Activated T-cell treated with anti-CD3 and anti-CD28 coated beads, Interleukin-2, amount 50 U/mL, for 48 hours (primary cell): ENCODE data around the gene IL37.
"Not testable (repeated sequence)": the region's sequence is repeated elsewhere in the genome, so short reads cannot be mapped to it uniquely, and the experiment has no call there.

Experiments used
- DNase-seq, 2 experiments: peaks; one replicate each; pipeline ENCODE4 v3.0.0-alpha.2; 2020

IL37 gene

DNA sequence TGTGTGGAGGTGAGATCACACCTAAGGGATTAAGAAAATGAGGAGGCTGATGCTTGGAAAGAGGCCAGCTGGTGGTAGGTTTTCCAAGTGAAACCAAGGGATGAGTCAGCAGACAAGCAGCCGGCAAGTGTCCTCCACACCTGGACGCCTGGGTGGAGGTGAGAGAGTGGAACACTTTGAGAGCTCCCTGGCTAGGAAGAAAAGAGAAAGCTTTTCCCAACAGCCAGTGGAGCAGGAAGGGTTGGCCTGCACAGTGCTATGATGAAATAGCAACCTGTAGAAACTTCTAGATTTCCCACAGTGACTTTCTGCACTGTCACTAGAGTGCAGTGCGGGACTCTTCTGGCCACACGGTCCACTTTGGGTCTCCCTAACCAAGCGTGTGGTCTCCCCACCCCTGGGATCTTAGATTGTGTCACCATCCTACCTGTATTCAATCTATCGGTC, 19.6 kb upstream of the IL37 start:
- no peak for DNase-seq

DNA sequence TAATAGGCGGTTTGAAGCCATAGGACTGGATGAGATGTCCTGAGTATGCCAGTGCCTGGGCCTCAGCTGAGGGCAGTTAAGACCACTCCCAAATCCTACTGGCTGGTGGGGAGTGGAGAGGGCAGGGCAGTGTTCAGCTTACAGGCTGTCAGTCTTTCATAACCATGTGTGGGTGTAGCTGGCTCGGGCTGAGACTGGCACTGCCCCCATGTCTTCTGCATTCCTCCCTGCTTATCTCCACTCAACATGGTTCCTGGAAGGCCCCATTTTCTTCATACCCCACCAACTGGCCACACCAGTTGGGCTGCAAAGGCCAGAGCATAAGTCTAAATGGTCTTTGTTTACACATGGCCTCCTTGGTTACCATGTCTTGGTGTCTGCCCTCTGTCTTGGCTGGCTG, 17.2 kb upstream of the IL37 start:
- no peak for DNase-seq

DNA sequence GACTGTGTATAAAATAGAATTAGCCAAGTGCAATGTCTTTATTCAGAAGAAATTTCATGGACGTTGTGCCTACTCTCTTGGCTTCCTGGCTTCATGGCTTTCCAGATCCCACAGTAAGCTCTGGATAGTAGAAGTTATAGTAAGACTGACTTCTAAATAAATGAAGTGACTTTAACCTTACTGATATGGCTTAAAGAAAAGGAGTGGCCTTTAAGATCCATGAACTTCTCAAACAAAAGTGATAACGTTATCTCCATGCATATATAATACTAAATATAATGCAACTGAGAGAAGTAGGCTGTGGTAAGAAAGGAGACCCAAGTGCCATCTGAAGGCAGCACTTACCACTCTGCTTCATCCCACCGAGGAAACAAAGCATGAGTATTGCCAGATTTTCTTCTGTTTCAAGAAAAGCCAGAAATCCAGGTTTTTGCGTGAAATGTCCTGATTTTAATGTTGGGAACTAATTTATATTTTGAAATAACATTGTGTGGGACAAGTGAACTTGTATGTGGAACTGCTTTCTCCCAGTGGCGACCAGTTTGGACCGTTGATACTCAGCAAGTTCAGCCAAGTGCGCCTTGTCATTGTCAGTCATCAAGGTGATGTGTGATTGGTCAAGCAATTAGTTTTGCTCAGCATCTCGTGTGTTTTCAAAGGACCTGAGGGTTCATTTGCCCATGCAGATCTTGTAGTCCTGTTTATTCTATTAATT, 13.9 kb upstream of the IL37 start:
- no peak for DNase-seq

DNA sequence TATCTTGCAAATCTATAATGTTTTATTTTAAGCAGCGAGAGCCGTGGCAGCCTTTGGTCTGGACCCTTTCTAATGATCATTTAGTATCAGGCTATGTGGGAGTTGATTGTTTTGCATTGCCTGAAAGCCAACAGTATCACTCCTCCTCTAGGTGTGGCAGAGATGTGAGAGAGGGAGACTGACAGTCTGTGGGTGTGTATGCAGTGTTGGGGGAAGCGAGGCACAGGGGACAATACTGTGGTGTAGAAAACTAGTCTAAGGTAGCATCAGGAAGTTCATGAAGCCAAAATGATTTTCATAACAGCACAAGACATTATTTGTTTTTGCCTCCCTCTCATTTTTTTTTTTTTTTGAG, 13.4 kb upstream of the IL37 start:
- DNase-seq = no peak

DNA sequence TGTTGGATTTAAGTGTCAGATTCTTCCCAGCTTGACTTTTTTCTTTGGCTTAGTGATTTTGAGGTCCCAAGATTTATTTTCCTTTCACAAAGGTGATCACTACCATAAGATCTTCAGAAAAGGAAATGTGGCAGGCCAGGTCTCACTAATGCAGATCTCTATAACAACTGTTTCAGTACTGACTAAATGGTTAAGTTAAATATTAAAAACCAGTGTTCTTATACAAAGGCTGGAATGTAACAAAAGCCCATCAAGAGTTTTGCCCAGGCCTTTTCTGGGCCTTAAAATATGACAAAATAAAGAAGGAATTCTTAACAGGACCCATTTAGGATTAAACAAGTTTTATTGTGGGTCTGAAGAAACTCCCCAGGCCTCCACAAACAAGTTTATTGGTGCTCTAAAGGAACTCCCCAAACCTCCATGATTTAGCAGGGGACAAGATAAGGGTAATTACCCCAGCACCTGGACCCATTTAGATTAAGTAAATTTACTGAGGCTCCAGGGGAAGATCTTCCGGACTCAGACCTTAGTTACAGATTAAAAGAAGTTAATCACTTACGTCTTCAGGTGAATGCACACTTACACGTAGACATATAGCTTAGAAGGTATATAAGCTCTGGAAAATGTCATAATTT, 9.4 kb upstream of the IL37 start:
- not testable (repeated sequence) for DNase-seq

DNA sequence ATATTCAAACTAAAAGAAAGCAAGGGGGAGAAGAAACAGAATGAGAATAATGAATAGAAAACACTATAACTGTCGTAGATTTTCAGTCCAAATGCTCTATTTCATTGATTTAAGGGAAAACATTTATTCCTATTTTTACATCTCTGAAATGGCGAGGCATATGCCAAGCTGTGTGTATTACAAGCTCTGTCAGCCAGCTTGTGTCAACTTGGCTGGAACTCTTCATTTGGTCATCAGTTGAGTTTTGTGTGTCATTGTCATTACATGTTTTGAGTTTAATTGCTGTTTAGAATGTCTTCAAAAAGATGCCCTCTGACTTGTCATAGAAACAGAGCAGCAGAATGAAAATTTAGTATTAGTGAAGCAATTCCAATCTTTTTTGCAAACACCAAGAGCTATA, 8.1 kb upstream of the IL37 start:
- DNase-seq = no peak

DNA sequence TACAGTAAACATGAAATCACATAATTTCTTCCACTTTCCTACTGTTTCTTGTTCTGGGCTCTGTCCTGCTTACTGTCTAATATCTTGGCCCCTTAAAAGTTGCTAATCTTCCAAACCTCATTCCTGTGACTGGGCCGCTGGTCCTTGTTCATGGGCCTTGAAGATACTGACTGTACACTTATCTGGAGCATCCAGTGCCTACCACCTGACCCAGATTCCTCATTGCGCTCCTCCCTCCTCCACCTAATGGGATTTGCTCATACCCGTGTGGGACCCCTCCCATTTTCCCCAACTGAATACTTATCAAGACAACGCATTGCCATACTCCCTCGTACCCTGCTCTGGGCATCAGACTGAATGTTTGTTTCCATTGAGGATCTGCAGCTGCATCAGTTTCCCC, 6.1 kb upstream of the IL37 start:
- no peak for DNase-seq

DNA sequence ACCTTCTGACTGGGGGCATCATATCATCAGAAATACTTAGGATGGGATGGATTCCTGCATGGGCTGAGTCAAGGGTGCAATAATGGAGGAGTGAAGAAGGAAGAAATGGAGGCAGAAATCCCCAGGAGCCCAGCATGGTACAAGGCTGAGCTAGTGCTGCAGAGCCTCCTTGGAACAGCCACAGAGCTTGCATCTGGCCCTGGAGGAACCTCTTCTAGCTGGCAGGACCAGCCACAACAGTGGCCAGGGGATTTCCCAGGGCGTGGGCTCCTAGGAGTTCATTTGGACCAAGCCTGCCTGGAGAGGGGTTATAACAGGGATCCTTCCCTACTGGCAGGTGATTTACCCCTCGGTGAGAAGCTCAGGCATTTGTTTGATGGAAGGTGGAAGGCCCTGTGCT, 4.7 kb upstream of the IL37 start:
- DNase-seq = no peak

DNA sequence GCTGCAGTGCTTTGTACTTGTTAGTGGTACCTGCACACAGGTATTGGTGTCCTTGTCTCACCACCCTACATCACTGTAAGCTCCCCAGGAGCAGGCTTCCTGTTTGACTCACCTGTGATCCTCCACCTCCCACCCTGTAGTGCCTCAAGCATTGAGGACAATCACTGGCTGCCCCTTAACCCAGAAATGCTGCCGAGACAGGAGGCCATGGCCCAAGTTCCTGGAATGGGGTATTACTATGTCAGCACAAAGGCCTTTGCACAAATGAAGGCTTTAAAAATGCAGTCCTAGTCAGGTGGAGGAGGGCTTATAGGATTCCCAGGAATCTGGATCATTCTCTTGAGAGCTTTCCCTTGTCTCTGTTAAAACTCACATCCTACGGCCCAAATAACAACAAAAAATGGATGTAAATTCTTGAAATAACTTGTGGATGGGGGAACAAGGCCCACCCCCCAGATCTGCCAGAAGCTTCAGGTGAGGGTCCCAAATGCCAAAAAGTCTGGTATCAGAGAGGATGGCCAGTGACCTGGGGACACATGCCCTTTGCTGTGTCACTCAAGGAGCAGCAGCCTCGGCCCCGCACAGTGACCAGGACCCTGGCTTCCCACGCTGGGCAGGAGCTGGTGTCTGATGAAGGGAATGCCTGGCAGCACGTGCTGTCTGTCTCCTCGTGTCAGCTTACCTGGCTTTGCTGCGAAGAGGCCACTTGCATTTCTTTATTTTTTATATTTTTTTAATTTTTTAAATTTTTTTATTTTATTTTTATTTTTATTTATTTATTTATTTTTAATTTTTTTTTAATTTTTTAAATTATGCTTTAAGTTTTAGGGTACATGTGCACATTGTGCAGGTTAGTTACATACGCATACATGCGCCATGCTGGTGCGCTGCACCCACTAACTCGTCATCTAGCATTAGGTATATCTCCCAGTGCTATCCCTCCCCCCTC, 3.7 kb upstream of the IL37 start:
- DNase-seq = no peak

DNA sequence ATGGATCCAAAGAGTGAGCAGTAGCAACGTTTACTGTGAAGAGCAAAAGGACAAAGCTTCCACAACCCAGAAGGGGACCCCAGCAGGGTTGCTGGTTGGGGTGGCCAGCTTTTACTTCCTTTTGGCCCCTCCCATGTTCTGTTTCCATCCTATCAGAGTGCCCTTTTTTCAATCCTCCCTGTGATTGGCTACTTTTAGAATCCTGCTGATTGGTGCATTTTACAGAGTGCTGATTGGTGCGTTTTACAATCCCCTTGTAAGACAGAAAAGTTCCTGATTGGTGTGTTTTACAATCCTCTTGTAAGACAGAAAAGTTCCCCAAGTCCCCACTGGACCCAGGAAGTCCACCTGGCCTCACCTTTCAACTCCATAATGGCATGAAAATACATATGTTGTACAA, 2.4 kb upstream of the IL37 start:
- DNase-seq = not testable (repeated sequence)

DNA sequence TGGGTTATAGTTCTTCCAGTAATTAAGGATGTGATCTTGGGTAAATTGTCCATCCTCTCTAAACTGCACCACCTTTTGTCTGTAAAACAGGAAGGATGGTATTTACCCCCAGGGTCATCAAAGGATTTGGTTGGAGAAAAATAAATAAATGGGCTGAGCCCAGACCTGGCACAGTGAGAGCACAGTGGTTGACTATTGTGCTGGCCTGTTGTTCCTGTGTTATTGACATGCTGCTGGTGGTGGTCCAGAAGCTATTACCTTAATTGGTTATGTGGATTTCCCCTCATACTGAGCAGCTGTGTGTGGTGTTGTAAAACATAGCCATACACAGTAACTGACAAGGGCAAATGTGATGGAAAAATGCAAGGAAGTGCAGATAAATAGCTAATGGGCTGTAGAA, 746 bp upstream of the IL37 start:
- no peak for DNase-seq

DNA sequence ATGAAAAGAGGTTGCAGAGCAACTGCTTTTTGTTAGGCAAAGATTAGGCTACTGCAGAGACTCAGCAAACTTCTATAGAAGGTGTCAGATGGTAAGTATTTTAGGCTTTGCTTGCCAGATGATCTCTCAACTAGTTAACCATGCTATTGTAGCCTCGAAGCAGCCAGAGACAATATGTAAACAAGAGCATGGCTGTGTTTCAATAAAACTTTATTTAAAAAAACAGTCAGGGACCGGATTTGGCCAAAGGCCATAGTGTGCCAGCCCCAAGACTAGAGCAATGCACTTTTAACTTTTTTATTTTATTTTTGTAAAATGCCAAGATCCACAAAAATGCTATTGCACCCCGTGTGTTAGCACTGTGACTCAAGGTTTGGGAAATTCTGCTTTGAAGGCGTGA, 1.4 kb downstream of the IL37 start:
- no peak for DNase-seq

DNA sequence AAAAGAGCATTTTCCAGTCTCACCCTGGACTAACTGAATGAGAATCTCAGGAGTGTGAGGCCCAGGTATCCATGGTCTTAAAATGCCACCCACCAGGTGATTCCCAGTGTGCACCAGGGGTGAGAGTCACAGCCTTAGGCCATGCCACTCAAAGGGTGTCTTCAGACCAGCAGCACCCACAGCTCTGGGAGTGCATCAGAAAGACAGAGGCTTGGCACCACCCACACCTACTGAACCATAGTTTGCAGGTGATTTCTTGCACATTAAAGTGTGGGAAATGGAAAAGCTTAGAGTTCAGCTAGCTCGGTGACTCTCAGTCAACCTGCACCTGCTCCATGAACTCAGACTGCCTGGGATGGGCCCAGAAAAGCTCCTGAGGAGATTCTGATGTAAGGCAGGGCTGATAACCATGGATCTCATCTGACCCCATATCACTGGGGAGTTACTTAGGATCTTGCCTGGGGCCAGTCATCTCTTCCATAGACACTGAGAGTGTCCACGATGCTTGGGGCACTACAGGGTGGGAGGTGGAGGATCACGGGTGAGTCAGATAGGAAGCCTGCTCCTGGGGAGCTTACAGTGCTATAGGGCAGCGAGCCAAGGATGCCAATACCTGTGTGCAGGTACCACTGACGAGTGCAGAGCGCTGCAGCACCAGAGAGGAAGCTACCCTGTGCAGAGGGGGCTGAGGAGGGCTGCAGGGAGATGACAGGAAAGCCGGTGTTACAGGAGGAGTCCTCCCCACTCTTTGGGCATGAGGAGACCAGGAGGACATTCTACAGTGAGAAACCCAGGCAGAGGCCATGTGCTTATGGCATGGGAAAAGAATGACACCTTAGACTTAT, 4.6 kb downstream of the IL37 start:
- peak; percentile 34 to 52 for DNase-seq

DNA sequence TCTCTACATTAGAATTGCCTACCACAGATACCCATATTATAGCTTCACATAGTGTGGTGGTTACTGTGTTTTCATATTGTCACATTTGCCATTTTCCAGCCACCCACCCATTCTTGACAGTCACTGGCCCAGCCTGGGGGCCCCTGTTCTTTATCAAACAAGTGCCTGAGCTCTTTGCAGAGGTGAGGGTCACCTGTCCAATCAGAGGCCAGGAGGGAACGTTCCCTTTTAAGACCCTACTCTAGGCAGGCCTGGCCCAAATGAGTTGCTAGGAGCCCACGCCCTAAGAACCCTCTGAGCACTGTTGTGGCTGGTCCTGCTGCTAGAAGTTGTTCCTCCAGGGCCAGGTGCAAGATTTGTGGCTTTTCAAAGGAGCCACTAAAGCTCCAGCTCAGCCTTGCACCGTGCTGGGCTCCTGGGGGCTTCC, 5.2 kb downstream of the IL37 start:
- DNase-seq = peak; percentile 60

DNA sequence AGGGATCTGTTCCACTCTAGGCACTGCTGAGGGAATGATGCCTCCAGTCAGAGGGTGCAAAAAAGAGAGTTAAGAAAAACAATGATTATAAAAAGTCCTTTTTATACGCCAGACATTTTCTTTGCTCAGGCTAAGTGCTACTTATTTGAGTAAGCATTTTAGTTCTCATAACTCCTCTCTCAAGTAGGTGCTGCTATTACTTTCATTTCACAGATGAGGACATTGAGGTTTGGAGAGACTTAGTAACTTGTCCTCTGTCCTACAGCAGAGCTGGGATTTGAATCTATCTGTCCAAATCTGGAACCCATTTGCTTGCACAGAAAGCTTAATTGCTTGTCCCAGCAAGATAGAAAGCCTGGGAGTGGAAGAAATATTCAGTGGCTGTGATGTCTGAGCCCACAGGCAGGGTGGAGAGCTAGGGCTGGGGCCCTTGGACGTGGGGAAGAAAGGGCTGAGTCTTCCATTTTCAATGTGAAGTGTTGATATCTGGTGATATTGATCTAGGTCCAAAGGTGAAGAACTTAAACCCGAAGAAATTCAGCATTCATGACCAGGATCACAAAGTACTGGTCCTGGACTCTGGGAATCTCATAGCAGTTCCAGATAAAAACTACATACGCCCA, 5.8 kb downstream of the IL37 start:
- DNase-seq = no peak

DNA sequence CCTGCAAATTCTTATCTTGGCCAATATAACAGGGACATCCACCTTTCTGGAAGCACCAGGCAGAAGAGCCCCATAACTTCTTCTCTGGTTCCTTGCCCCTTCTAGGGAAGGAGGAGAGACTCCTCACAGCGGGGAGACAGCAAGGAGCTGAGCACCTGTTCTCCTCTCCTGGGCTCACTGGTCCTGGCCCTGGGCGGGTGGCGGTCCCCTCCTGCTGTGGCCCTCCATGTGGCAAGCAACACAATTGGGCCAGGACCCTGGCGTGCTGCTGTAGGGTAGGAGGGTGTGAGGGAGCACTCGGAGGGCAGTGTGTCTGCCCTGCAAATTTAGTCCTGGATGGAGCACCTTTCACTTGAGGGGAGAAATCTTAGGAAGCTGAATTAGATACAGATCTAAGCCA, 6.9 kb downstream of the IL37 start:
- DNase-seq = no peak

DNA sequence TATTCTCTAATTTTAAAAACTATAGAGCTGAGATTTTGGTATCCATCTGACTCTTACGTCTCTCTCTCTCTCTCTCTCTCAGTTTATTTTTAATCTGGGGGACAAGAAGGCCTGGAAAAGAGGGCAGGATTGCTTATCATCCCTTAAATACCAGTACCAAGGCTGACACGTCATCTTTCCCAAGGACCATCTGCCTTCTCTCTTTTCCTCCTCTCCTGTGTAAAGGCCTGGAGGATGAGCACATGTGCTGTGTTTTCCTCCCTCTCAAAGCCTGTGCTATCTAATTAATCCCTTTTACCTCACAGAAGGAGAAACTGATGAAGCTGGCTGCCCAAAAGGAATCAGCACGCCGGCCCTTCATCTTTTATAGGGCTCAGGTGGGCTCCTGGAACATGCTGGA, 7.3 kb downstream of the IL37 start:
- no peak for DNase-seq

DNA sequence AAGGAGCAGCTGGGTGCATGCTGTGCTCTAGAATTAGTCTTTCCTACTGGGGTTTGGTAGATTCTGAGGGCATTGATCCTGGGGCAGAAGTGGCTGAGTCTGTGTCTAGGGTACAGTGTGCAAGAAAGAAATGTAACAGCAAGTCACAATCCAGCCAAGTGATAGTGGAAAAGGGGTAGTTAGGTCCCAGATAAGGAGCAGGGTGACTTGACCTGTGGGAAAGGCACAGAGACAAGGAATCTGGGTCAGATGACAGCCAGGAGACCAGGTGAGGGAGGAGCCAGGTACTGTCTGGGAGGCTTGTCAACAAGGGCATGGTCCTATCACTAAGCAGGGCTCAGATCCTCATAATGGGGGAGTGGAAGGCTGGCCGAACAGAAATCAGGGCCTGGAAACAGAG, 8.1 kb downstream of the IL37 start:
- no peak for DNase-seq

DNA sequence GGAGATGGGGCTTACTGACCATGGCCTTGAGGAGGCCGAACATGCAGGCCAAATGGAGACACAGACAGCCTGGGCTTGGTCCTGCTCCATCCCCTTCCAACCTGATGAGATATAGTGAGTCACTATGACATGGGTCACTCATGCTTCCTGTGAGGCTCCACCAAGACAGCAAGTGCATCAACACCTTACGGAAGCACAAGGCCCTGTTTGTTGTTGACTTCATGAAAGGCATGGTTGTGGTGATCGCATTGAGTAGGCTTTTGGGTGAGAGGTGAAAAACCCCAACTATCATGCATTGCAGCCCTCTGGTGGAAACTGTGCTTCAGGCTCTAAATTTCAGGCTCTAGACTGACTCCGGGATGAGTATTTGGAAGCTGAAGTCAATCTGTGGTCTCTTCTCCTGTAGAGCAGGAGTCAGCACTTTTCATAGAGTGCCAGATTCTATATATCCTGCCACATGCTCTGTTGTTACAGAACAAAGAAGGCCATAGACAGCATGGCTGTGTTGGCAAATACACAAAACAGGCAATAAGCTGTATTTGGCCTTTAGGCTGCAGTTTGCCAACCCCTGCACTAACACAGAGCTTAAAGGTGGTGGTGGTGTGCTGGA, 10.1 kb downstream of the IL37 start:
- DNase-seq = no peak

DNA sequence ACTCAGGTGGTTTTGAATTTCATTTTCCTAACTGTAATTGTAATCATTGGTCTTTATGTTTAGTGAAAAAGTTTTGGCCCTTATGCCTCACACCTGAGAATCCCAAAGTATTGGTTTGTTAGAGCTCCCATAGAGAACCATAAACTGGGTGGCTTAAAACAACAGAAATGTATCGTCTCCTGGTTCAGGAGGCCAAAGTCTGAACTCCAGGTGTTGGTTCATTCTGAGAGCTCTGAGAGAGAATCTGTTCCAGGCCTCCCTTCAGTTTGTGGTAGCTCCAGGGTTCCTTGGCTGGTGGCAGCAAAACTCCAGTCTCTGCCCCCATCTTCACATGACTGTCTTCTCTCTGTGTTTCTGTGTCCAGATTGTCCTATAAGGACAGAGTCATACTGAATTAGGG, 11.0 kb downstream of the IL37 start:
- DNase-seq = no peak

DNA sequence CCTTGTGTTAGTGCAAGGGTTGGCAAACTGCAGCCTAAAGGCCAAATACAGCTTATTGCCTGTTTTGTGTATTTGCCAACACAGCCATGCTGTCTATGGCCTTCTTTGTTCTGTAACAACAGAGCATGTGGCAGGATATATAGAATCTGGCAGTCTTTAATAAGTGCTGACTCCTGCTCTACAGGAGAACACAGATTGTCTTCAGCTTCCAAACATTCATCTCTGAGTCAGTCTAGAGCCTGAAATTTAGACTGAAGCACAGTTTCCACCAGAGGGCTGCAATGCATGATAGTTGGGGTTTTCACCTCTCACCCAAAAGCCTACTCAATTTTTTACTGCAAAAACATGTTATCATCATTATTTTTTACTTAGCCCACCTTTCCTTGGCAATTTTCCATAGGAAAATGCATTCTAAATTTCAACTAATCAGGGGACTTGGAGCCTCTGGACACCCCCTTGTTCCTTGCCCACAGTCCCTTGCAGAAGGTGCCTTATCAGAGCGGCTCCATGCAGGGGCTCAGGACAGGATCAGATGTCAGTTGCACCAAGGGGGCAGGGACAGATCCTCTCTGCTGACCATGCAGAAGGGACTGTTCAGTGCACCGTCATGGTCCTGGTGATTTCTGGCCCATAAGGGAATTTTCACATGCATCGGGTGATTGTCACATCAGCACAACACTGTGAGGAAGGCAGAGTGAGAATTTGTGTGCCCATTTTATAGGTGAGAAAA, 12.4 kb downstream of the IL37 start:
- no peak for DNase-seq
